DND-41 (cell line): Measurements from ENCODE around the gene SF3B6.

Experiments
- ATAC-seq: fragments of 200-7000 bp; cut with Tn5 transposase; 3 replicates; pipeline ENCODE4 v1.9.1; 2021; ENCODE audit warnings: low read depth; ENCODE audit not compliant: insufficient read depth
- DNase-seq: peaks from one replicate; pipeline ENCODE4 v3.0.0-alpha.2; 2020
- H2AFZ ChIP-seq: 2 replicates; pipeline ENCODE4 v1.6.0; 2012; ENCODE audit warnings: low read depth, low read length
- H3K27ac ChIP-seq: 2 replicates; pipeline ENCODE4 v1.5.1; 2012; ENCODE audit warnings: low read length, inconsistent platforms
- H3K27me3 ChIP-seq: fragments of 200-600 bp; sonication (generic); 2 replicates; pipeline ENCODE4 v1.6.0; 2012; ENCODE audit warnings: low read length, mild to moderate bottlenecking, inconsistent platforms; ENCODE audit not compliant: insufficient read depth, poor library complexity
- H3K36me3 ChIP-seq: 2 replicates; pipeline ENCODE4 v1.5.1; 2012; ENCODE audit warnings: low read length, inconsistent platforms; ENCODE audit not compliant: insufficient read depth
- H3K4me1 ChIP-seq: 2 replicates; pipeline ENCODE4 v1.5.1; 2012; ENCODE audit warnings: mild to moderate bottlenecking, low read length; ENCODE audit not compliant: insufficient read depth
- H3K4me2 ChIP-seq: 2 replicates; pipeline ENCODE4 v1.6.0; 2012; ENCODE audit warnings: mild to moderate bottlenecking, moderate library complexity, low read length, inconsistent platforms; ENCODE audit not compliant: insufficient read depth
- H3K4me3 ChIP-seq, 2 experiments: fragments of 200-600 bp in 1 of 2; shearing (Covaris generic) in 1 of 2; 2 replicates each; pipeline ENCODE4 v1.5.1; 2012 to 2016; ENCODE audit warnings: inconsistent platforms in 2 of 2, low read length in 2 of 2, mild to moderate bottlenecking in 2 of 2, low read depth in 1 of 2, moderate library complexity in 1 of 2
- H3K79me2 ChIP-seq: 2 replicates; pipeline ENCODE4 v1.6.0; 2012; ENCODE audit warnings: low read length, inconsistent platforms; ENCODE audit not compliant: insufficient read depth
- H3K9ac ChIP-seq: 2 replicates; pipeline ENCODE4 v1.6.0; 2012; ENCODE audit warnings: low read depth, mild to moderate bottlenecking, inconsistent platforms, low read length, moderate library complexity
- H3K9me3 ChIP-seq: 2 replicates; pipeline ENCODE4 v1.5.1; 2012; ENCODE audit warnings: low read length, moderate library complexity, mild to moderate bottlenecking, inconsistent platforms; ENCODE audit not compliant: insufficient read depth, severe bottlenecking
- H4K20me1 ChIP-seq: 2 replicates; pipeline ENCODE4 v1.6.0; 2012; ENCODE audit warnings: low read length; ENCODE audit not compliant: insufficient read depth
- EZH2 ChIP-seq: IDR thresholded peaks from 3 replicates; pipeline ENCODE4 v1.6.1; 2012; ENCODE audit warnings: borderline replicate concordance, low read depth, mild to moderate bottlenecking, moderate library complexity, low read length, inconsistent platforms; ENCODE audit not compliant: severe bottlenecking
- TF ChIP-seq, protein P1 (sequence below): IDR thresholded peaks from 2 replicates; pipeline ENCODE4 v1.5.1; 2012; ENCODE audit warnings: borderline replicate concordance, low read length, moderate library complexity, mild to moderate bottlenecking; ENCODE audit not compliant: poor library complexity, severe bottlenecking; ENCODE audit errors: extremely low read depth

SF3B6 gene

DNA sequence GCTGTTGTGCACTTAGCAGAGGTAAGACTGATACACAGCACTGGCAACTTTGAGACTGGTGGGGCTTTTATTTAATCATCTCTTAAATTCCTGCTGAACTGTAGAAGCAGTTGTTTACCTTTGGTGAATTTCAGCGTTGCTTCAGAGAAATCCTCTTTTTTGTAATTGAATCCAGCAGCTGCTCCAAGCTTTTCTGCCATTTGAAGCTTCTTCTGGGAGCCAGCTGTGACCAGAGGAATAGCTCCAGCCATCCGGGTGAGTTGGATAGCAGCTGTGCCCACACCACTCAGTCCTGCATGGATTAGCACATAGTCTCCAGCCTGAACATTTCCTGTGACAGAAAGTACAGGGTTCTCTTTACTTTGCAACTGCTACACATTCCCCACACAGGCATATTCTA is 4.6 kb upstream of the SF3B6 start:
- Histone ChIP-seq H3K9me3 (no peaks in the 10 kb centered on the region), H3K9ac (no peak overlapping the region), H3K79me2 (peaks cover 5% of the 10 kb centered on the region), H3K4me1 (peaks cover 32% of the 10 kb centered on the region), H2AFZ (no peak overlapping the region), H3K36me3 (no peaks in the 10 kb centered on the region), H4K20me1 (no peaks in the 10 kb centered on the region), H3K4me2 (no peak overlapping the region), H3K4me3 (no peak overlapping the region), H3K27ac (no peak overlapping the region), H3K27me3 (no peaks in the 10 kb centered on the region)
- DNase-seq (no peak), ATAC-seq (no peak)
- TF ChIP-seq, protein P1, sequence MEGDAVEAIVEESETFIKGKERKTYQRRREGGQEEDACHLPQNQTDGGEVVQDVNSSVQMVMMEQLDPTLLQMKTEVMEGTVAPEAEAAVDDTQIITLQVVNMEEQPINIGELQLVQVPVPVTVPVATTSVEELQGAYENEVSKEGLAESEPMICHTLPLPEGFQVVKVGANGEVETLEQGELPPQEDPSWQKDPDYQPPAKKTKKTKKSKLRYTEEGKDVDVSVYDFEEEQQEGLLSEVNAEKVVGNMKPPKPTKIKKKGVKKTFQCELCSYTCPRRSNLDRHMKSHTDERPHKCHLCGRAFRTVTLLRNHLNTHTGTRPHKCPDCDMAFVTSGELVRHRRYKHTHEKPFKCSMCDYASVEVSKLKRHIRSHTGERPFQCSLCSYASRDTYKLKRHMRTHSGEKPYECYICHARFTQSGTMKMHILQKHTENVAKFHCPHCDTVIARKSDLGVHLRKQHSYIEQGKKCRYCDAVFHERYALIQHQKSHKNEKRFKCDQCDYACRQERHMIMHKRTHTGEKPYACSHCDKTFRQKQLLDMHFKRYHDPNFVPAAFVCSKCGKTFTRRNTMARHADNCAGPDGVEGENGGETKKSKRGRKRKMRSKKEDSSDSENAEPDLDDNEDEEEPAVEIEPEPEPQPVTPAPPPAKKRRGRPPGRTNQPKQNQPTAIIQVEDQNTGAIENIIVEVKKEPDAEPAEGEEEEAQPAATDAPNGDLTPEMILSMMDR, result no peak
- TF ChIP-seq EZH2, result no peak

DNA sequence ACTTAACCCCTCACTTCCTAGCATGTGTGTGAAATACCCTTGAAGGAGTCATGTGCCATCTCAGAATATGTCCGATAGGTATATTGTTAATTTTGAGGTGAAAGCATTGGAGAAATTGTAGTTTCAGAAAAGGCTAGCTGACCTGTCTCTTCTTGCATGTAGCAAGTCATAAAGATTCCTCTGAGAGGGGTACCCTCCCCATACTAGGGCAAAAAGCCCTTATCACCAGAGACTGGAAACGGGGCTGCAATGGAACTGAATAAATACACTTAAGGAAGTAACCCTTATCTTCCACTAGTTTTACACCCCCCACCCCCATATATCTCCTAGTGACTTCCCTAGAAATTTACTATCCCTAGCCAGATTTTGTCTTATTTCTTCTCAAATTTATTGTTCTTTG is 1.8 kb upstream of the SF3B6 start:
- Histone ChIP-seq H3K9me3 (no peaks in the 10 kb centered on the region), H2AFZ (peak overlapping the region; percentile 98; the same call in 1 of the 2 replicates), H3K4me1 (peaks cover 38% of the 10 kb centered on the region), H3K27ac (no peak overlapping the region), H3K79me2 (peaks cover 33% of the 10 kb centered on the region), H3K27me3 (no peaks in the 10 kb centered on the region), H4K20me1 (peaks cover 3% of the 10 kb centered on the region; the same call in 1 of the 2 replicates), H3K9ac (peak overlapping the region; percentile 81; the same call in 1 of the 2 replicates), H3K4me2 (peak overlapping the region; percentile 78), H3K4me3 (peak overlapping the region in 1 of 2 experiments; percentile 96; a peak in 2 of 4 replicates), H3K36me3 (peaks cover 16% of the 10 kb centered on the region)
- ATAC-seq (no peak), DNase-seq (no peak)
- no peak for TF ChIP-seq EZH2
- TF ChIP-seq, protein P1, result no peak

DNA sequence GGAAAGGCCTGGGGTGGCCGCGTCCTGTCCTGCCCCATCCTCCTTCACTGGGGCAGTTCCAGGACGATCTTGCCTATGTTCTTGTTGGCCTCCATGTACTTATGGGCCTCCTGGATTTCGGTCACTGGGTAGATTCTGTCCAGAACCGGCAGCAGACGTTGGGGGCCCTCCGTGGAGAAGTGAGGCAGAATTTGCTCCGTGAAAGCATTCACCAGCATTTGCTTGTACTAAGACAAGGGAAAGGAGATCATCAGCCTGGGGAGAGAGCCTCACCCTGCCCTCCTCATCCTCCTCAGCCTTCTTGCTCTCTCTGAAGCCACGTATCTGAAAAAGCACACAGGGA is 1.4 kb upstream of the SF3B6 start:
- peaks cover 3% of the 10 kb centered on the region; the same call in 1 of the 2 replicates for H4K20me1 ChIP-seq
- peak overlapping the region; percentile 91 to 96; a peak in 3 of 4 replicates for H3K4me3 ChIP-seq
- peak overlapping the region; percentile 78 for H3K4me2 ChIP-seq
- H3K4me1 ChIP-seq, result peaks cover 41% of the 10 kb centered on the region
- H3K79me2 ChIP-seq, result peaks cover 37% of the 10 kb centered on the region
- H2AFZ ChIP-seq, result peak overlapping the region; percentile 98
- H3K9ac ChIP-seq, result peak overlapping the region; percentile 81
- H3K9me3 ChIP-seq, result no peaks in the 10 kb centered on the region
- DNase-seq (no peak), ATAC-seq (no peak)
- TF ChIP-seq EZH2, result no peak
- TF ChIP-seq, protein P1, result no peak
- H3K27me3 ChIP-seq, result no peaks in the 10 kb centered on the region
- no peak overlapping the region for H3K27ac ChIP-seq
- H3K36me3 ChIP-seq, result peaks cover 19% of the 10 kb centered on the region
